Vagina (tissue), 2 donors: ENCODE data around the gene KCTD18.

Source experiments
- POLR2A ChIP-seq, 2 donors: fragments of 450-650 bp; IDR thresholded peaks; one replicate each; pipeline ENCODE4 v1.6.1; 2017; ENCODE audit warnings: antibody characterized with exemption in 2 of 2, mild to moderate bottlenecking in 2 of 2, moderate library complexity in 2 of 2
- POLR2AphosphoS5 ChIP-seq, 2 donors: sonication (generic); formaldehyde crosslinking; IDR thresholded peaks; one replicate each; pipeline ENCODE4 v1.9.0; 2017; ENCODE audit warnings: antibody characterized with exemption in 2 of 2, mild to moderate bottlenecking in 2 of 2, low read depth in 1 of 2; ENCODE audit not compliant: insufficient read depth in 1 of 2
- TF ChIP-seq, protein P1 (sequence below), 3 experiments: fragments of 450-650 bp in 2 of 3; fragments of 200-600 bp in 1 of 3; sonication (generic) in 1 of 3; IDR thresholded peaks; one replicate each; pipeline ENCODE4 v1.5.1; 2017 to 2019; ENCODE audit warnings: antibody characterized with exemption in 3 of 3, mild to moderate bottlenecking in 2 of 3, moderate library complexity in 2 of 3

GRCh38 chr2:200483729-200484198, 26.1 kb downstream of the KCTD18 start:
- TF ChIP-seq, protein P1, sequence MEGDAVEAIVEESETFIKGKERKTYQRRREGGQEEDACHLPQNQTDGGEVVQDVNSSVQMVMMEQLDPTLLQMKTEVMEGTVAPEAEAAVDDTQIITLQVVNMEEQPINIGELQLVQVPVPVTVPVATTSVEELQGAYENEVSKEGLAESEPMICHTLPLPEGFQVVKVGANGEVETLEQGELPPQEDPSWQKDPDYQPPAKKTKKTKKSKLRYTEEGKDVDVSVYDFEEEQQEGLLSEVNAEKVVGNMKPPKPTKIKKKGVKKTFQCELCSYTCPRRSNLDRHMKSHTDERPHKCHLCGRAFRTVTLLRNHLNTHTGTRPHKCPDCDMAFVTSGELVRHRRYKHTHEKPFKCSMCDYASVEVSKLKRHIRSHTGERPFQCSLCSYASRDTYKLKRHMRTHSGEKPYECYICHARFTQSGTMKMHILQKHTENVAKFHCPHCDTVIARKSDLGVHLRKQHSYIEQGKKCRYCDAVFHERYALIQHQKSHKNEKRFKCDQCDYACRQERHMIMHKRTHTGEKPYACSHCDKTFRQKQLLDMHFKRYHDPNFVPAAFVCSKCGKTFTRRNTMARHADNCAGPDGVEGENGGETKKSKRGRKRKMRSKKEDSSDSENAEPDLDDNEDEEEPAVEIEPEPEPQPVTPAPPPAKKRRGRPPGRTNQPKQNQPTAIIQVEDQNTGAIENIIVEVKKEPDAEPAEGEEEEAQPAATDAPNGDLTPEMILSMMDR (IDR thresholded peaks at IDR 0.05): peak in 1 of 3 experiments; percentile 20
- TF ChIP-seq POLR2A (IDR thresholded peaks at IDR 0.05): no peak
- TF ChIP-seq POLR2AphosphoS5 (IDR thresholded peaks at IDR 0.05; ENCODE audit: insufficient read depth in 1 of 2, low read depth in 1 of 2): no peak
